ENCODE results near the gene RCE1. TPM values are rescaled to one million over a fixed set of nuclear protein-coding genes. Genes with fewer than 3 reads are reported as not detected.

The RCE1 gene
- total and polyA plus RNA-seq, 8 donors: 8.2 to 19.0 (median 10.1) TPM

GRCh38 chr11:66814678-66815077 is 28.6 kb upstream of the RCE1 start:
- no peak for ATAC-seq
- DNase-seq: no peak
- no peak overlapping the region for H3K27ac ChIP-seq
- FAIRE-seq: no peak
- WGBS, 2 donors: 76 to 80% methylated on average over 5 of the region's 5 CpGs
- no peak overlapping the region for H3K4me3 ChIP-seq
- no peak for TF ChIP-seq CTCF (IDR thresholded peaks at IDR 0.05)
- H3K27me3 ChIP-seq: no peaks in the 10 kb centered on the region
- no peaks in the 10 kb centered on the region for H3K4me1 ChIP-seq
- intact Hi-C loops (cut with DNase I): no loop called here
- no peaks in the 10 kb centered on the region for H3K9me3 ChIP-seq
- no peaks in the 10 kb centered on the region for H3K36me3 ChIP-seq

DNA sequence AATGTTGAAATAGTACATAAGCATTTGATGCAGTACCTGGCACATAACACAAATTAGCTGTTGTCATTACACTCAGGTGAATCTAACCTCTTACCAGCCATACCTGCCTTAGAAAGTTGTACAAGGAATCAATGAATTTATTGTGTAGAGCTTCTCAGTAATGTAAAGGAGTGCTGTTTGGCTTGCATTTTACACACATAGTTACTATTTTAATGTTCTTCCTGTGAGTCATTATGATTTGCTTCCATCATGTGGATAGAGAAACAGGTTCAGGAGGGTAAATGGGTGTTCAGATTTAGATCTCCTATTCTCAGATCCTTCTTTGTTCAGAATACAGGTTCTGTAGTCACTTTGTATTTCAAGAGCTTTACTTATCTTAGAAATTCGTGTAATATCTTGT is 27.6 kb upstream of the RCE1 start:
- Histone ChIP-seq H3K27me3 (no peaks in the 10 kb centered on the region), H3K9me3 (no peaks in the 10 kb centered on the region), H3K4me1 (no peaks in the 10 kb centered on the region), H3K36me3 (no peaks in the 10 kb centered on the region), H3K4me3 (no peak overlapping the region), H3K27ac (no peak overlapping the region)
- intact Hi-C loops (cut with DNase I): no loop called here
- no peak for FAIRE-seq
- no peak for ATAC-seq
- DNase-seq: no peak
- 19 to 60% methylated on average over 1 of the region's 1 CpG for WGBS, 2 donors
- TF ChIP-seq CTCF (IDR thresholded peaks at IDR 0.05): no peak

DNA sequence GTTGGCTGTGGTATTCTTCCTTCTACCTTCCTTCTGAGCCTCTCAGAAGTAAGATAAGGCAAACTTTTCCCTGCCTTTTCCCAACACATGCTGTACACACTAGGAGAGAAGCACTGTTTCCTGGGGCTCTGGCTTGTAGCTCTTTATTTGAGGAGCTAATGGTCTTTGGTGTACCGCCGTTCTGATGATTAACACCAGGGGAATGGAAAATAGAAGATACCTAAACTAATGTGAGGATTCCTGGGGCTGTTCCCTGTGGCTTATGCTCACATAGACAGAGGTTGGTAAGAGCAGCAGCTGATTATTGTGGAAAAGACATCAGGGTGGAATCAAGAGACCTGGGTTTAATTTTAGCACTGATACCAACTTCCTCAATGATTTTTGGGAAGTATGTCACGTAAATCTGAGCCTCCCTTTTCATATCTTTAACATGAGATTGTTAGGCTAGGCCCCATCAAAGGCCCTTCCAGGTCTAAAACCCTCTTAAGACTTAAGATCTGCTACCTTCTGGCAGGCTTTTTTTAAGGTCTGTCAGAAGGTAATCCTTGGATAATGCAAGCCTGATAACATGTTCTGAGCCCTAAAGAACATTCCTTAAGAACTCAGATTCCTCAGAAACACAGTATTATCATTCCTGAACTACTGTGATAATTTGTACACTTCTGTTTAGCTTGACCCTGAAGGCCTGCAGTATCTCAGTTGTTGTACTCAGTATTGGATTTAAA is 24.8 kb upstream of the RCE1 start:
- no peaks in the 10 kb centered on the region for H3K27me3 ChIP-seq
- intact Hi-C loops (cut with DNase I): no loop called here
- H3K27ac ChIP-seq: no peak overlapping the region
- TF ChIP-seq CTCF (IDR thresholded peaks at IDR 0.05): no peak
- no peaks in the 10 kb centered on the region for H3K36me3 ChIP-seq
- no peak overlapping the region for H3K4me3 ChIP-seq
- FAIRE-seq (no peak), DNase-seq (no peak), ATAC-seq (no peak)
- WGBS, 2 donors: 81 to 83% methylated on average over 3 of the region's 3 CpGs
- H3K4me1 ChIP-seq: no peaks in the 10 kb centered on the region
- no peaks in the 10 kb centered on the region for H3K9me3 ChIP-seq

DNA sequence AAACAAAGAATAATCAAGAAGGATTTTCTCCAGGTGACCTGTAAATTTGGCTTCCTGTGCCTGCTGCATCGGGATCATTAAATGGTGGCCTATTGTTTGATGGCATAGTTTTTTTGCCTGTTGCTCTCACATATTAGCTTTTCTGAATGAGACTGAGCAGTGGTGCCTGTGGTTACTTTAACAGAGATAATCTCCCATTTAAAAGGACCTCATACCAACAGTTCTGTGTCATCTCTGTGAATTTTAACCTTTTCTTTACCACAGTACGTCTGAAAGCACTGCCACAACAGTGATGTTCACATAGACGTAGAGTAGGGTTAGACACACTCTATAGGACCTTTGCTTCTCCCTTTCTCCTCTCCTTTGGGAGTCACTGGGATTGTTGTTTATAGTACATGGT is 22.9 kb upstream of the RCE1 start:
- H3K9me3 ChIP-seq: no peaks in the 10 kb centered on the region
- DNase-seq (no peak), ATAC-seq (no peak), FAIRE-seq (no peak)
- intact Hi-C loops (cut with DNase I): no loop called here
- H3K36me3 ChIP-seq: no peaks in the 10 kb centered on the region
- H3K27ac ChIP-seq: no peak overlapping the region
- H3K27me3 ChIP-seq: no peaks in the 10 kb centered on the region
- TF ChIP-seq CTCF (IDR thresholded peaks at IDR 0.05): no peak
- no peaks in the 10 kb centered on the region for H3K4me1 ChIP-seq
- H3K4me3 ChIP-seq: no peak overlapping the region
- WGBS, 2 donors: 80 to 88% methylated on average over 3 of the region's 3 CpGs

DNA sequence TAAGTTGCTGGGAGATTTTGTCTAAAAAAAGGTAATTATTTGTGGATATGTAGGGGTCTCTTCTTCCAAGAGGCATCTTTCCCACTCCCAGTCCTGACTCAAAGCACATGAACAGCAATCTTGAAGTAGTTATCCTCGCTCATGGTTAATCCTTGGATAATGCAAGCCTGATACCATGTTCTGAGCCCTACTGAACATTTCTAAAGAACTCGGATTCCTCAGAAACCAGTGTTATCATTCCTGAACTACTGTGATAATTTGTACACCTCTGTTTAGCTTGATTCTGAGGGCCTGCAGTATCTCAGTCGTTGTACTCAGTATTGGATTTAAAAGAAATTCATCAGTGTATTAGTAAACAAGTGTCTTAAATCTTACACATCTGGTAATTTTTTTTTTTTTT is 22.3 kb upstream of the RCE1 start:
- intact Hi-C loops (cut with DNase I): no loop called here
- 77 to 90% methylated on average over 3 of the region's 3 CpGs for WGBS, 2 donors
- Histone ChIP-seq H3K27me3 (no peaks in the 10 kb centered on the region), H3K4me3 (no peak overlapping the region), H3K36me3 (no peaks in the 10 kb centered on the region), H3K4me1 (no peaks in the 10 kb centered on the region), H3K27ac (no peak overlapping the region), H3K9me3 (no peaks in the 10 kb centered on the region)
- ATAC-seq (no peak), FAIRE-seq (no peak), DNase-seq (no peak)
- TF ChIP-seq CTCF (IDR thresholded peaks at IDR 0.05): no peak

Data from pancreas (tissue), 10 donors.